HG02973 (cell line): ENCODE measurements around the gene AADACL3.
"Not testable (repeated sequence)": the region's sequence is repeated elsewhere in the genome, so short reads cannot be mapped to it uniquely, and the experiment has no call there.

Experiments used
- ATAC-seq: cut with Tn5 transposase; IDR thresholded peaks from one replicate; pipeline ENCODE4 v1.9.1; 2021; ENCODE audit warnings: moderate library complexity; ENCODE audit not compliant: unreplicated experiment

The AADACL3 gene

DNA sequence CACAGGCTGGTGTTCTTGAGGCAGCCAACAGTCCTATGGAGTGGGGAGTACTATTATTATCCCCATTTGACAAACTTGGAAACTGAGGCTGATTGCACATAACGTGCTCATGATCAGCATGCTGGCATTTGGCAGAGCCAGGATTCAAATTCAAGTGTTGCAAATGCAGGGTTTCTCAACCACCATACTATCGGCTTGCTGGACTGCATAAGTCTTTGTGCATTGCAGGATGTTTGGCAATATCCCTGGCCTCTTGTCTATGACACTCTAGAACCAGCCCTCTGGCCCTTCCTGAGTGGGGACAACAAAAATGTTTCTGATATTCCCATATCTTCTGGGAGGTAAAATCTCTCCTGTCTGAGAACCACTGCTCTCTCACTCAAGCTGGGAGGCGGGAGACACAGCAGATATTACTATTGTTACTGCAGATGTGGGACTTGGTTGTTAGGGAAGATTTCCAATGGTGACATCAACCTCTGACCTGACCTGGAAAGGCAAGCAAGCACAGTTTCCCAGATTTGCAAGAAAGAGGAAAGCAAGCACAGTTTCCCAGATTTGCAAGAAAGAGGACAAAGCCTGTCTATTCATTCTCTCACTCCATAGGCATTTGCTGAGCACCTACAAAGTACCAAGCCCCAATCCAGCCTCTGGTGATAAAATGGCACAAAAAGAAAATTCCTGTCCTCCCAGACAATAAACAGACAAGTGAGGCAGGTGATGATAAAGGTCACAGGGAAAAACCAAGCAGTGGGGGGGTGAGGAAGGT, 1.0 kb upstream of the AADACL3 start:
- ATAC-seq, result no peak

DNA sequence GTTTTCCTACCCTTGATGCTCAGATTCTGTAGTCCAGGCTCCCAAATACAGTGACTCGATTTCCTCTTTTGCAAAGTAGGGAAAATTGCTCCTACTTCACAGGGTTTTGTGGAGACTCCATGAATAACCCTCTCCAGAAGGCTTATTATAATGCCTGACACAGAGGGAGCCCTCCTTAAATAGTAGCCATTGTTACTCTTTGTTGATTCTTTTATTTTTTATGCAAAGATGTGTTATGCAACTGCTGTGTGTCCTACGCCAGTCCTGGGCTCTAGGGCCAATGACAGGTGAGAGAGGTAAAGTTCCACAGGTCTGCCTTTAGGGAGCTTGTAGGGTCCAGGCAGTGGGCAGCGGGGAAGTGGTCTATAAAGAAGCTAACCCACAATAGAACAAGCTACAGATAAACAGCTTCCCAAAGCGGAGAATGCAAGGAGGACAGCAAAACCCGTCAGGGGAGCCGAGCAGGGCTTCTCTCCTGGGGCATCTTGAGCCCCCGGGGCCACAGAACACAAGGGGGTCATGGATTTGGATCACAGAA, 1.5 kb downstream of the AADACL3 start:
- no peak for ATAC-seq

DNA sequence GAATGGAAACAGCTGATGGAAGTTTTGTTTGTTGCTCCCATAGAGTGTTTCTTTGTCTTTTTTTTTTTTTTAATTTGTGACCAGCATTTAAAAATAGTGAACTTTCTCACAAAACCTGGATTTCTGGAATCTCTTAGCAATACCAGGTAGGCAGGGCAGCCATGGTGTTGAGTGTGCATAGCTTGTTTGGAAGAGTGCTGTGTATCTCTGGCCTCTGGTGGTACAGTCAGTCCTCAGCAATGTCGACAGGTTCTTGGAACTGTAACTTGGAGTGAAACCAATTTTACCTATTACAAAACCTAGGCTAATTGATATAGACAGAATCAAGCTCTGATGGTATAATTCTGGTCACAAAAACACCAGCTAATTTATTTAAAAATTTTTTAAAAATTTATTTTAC, 6.7 kb downstream of the AADACL3 start:
- ATAC-seq, result no peak

DNA sequence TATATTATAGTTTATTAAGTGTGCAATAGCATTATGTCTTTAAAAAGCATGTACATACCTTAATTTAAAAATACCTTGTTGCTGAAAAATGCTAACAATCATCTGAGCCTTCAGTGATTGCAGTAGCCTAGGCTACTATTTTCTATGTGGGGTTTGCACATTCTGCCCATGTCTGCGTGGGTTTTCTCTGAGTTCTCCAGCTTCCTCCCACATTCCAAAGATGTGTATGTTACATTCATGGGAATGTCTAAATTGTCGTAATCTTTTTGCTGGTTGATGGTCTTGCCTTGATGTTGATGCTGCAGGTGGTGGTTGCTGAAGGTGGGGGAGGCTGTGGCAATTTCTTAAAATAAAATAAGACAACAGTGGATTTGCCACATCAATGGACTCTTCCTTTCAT, 12.5 kb downstream of the AADACL3 start:
- ATAC-seq, result no peak

DNA sequence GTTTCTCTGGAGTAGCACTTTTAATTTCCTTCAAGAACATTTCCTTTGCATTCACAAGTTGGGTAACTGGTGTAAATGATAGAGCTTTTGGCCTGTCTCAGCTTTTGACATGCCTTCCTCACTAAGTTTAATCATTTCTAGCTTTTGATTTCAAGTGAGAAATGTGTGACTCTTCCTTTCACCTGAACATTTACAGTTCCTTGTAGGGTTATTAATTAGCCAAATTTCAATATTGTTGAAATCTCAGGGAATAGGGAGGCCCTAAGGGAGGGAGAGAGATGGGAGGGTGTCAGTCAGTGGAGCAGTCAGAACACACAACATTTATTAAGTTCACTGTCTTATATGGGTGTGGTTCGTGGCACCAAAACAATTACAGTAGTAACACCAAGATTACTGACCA, 14.2 kb downstream of the AADACL3 start:
- ATAC-seq, result no peak

DNA sequence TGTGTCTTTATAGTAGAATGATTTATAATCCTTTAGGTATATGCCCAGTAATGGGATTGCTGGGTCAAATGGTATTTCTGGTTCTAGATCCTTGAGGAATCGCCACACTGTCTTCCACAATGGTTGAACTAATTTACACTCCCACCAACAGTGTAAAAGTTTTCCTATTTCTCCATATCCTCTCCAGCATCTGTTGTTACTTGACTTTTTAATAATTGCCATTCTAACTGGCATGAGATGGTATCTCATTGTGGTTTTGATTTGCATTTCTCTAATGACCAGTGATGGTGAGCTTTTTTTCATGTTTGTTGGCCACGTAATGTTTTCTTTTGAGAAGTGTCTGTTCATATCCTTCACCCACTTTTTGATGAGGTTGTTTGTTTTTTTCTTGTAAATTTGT, 15.2 kb downstream of the AADACL3 start:
- not testable (repeated sequence) for ATAC-seq

DNA sequence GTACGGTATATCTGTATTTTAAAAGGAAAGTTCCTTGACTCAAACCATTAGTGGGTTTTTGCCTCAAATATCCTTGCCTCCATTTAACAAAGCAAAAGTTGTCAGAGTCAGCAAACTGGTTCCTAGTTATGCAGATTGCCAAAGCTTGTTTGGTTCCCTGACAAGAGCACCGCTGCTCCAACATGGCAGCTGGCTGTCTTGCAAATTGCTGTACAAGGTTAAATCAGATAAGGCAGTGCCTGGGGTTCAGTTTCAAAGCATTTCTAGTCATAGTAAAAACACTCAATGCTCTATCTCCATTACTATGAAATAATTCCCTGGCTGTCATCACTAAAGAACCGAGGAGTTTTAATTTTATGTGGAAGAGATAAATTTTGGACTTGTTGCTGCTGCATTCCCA, 18.7 kb downstream of the AADACL3 start:
- no peak for ATAC-seq

DNA sequence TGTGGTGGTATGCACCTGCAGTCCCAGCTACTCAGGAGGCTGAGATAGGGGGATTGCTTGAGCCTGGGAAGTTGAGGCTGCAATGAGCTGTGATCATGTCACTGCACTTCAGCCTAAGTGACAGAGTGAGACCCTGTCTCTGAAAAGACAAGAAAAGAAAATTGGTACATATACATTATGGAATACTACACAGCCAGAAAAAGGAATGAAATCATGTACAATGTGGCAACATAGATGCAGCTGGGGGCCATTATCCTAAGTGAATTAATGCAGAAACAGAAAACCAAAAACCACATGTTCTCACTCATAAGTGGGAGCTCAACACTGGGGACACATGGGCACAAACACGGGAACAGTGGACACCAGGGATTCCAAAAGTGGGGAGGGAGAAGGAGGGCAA, 23.0 kb downstream of the AADACL3 start:
- ATAC-seq, result no peak

DNA sequence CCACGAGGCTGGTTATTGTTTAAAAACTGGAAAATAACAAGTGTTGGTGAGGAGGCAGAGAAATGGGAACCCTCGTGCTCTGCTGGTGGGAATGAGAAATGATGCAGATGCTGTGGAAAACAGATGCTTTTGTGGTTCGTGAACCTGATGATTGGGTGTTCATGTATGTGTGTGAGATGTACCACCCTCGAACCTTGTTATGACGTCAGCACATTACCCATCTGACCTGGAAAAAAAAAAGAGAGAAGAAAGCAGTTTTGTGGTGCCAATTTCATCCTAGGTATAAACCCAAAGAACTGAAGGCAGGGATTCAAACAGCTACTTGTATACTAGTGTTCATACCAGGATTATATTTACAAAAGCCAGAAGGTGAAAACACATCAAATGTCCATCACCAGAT, 23.7 kb downstream of the AADACL3 start:
- ATAC-seq, result no peak

DNA sequence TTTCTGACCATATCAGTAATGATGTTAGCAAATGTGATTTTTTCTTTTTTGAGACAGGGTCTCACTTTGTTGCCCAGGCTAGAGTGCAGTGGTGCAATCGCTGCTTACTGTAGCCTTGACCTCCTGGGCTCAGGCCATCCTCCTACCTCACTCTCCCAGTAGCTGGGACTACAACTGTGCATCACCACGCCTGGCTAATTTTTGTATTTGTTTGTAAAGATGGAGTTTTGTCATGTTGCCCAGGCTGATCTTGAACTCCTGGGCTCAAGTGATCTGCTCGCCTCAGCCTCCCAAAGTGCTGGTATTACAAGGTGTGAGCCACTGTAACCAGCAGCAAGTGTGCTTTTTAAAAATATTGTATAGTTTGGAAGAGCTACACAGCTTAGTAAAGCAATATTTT, 26.0 kb downstream of the AADACL3 start:
- no peak for ATAC-seq

DNA sequence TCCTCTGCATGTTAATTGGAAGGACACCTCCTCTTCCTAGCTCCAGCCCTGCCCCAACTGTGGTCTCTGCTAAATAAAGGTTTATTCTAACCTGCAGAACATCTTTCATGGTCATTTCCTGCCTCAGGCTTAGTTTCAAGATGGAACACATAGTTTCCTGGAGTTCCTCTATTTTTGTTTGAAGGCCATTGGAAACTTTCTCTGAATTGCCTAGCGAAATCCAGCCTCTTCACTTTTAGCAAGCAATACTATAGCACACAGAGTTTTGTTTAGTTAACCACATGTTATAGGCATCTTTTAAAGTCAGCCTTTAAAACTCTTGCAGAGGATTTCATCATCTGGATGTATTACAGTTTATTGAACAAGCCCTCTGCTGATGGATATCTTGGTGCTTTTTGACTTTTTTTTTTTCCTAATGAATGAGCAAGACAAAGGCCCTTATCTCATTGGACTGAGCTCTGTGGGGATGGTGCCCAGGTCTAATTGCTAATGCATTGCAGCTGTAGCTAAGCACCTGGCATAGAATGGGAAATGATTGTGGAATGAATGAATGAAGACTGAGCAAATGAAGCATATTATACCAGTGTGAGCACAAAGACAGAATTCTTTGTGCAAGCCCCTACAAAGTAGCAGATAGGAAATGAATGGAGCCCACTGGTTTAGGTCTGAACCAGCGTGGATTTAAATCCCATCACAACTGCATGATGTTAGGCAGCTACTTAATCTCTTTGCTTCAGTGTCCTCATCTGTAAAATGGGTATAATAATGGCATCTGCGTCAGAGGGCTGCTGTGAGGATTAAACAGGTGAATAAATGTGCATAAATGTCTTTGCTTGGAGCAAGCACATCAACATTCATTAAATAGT, 29.4 kb downstream of the AADACL3 start:
- ATAC-seq, result no peak

DNA sequence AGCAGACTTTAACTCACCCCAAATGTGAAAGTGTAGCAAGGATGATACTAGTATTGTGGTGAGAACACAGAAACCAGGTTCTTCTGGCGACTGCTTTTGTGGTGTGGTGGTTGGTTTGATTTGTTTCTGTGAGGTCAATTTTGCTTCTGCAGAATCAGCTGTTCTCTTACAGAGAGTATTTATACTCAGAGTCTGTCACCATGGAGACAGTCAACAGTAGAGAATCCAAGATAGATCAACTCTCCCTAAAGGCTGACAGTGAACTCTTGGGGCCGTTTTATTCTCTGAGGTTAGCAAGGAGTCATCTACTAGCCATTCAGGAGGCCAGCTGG, 30.0 kb downstream of the AADACL3 start, which contains the start of gene CFAP107:
CFAP107 (plus strand) TSS at position 209 of the 332 bp plus-strand sequence. CDS start 231 bp downstream, outside the sequence.
- no peak for ATAC-seq

DNA sequence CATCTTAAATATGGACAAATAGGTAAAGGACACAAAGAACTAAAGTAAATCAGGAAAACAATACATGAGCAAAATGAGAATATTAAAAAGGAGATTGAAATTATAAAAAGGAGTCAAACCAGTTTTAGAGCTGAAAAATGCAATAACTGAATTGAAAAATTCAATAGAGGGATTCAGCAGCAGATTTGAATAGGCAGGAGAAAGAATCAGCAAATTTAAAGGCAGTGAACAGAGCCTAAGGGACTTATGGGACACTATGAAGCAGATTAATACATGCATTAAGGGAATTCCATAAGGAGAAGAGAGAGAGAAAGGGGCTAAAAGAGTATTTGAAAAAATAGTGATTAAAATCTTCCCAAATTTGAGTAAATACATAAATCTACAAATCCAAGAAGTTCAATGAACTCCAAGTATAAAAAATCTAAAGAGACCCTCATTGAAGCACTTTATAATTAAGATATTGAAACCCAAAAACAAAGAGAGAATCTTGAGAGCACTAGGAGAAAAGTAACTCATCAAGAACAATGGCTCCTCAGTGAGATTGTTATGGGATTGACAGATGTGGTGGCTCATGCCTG, 33.0 kb downstream of the AADACL3 start:
- ATAC-seq, result no peak

DNA sequence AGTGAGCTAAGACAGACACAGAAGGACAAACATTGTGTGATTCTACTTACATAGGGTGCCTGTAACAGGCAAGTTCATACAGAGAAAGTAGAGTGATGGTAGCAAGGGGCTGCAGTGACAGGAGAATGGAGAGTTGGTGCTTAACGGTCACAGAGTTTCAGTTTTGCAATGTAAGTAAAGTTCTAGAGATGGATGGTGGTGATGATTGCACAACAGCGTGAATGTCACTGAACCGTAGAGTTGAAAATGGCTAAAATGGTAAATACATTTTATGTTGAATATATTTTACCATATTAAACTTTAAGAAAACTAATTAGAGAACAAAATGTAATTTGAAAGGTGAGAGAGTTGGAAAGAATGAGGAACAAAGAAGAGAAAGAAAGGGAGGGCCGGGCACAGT, 38.8 kb downstream of the AADACL3 start:
- ATAC-seq, result no peak

DNA sequence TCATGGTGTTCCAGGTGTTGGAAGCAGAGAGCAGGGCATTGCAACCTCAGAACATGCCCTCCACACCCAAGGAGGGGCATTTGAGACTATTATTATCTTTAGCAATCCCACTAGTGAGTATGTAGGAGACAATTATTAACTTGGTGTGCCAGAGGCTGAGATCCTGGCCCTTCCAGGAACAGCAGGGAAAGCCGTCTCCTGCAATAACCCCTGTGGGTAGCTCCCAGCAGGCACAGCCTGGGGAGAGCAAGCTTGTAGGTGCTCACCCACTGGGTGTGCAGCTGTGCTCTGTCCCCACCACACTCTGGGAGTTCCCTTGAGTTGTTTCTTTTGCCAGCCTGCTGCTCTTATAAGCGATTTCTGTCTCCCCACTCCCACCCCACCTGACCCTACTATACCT, 40.4 kb downstream of the AADACL3 start:
- ATAC-seq, result no peak

DNA sequence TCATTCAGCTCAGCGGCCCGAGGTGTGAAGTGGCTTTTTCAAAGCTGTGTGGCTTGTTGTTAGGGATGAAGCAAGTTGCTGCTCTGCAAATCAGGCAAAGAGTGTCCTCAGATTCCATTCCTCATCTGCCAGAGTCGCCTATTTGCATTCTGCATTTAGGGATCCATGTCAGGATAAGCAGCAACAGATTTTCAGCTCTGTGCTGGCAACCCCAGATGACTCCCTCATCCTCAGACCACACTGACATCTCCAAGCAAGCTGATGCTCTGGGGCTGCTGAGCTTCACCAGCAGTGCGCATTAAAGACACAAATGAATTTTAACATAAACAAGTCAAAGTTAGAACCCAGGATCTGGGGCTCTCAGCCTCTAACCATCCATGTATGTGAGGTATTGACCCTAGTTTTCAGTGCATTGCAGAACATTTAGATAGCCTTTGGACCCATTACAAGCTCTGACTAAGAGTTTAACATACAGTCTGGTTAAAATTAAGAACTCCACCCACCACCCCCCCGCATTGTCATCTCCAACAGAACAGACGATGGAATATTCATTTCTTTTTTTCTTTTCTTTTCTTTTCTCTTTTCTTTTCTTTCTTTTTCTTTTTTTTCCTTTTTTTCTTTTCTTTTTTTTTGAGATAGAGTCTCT, 41.0 kb downstream of the AADACL3 start:
- no peak for ATAC-seq

DNA sequence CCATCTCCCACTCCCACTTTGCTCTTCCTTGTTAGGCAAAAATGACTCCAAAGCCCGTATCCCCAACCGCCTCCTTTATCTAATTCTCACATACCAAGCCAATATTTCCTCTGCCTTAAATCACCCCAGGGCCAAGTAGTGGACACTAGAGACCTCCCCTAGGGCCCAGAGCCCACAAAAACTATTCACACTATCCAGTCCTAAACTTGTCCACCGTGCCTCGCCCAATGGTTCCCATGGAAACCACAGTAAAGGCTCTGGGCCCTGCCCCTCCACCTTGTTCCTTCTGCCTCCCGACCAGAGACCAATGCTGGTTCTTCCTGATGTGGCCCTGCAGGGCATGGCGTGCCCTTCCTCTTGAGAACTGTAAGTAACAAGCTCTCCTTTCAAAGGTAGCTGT, 41.9 kb downstream of the AADACL3 start:
- ATAC-seq, result no peak

DNA sequence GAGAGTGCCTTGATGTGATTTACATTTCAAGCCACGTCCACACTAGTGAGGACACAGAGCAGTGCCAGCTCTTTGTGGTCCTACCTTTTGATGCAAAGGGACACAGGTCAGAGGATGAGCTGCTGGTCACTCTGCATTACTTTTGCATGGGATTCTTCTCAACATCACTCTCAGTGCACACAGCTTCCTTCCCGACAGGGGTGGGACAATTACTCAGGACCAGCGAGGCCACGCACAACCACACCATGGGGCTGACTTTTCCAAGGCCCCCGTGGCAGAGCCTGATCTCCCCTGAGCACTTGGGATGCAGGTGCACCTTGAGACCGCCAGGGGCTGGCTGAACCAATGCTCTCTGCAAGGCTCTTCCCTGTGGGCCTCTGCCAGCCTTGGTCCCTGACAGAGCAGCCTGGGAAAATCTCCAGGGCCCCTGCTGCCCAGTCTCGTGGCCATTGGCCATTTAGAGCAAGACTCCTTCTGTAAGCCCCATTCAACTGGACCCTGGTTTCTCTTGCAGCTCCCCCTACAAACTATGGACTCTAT, 44.4 kb downstream of the AADACL3 start:
- ATAC-seq, result no peak

DNA sequence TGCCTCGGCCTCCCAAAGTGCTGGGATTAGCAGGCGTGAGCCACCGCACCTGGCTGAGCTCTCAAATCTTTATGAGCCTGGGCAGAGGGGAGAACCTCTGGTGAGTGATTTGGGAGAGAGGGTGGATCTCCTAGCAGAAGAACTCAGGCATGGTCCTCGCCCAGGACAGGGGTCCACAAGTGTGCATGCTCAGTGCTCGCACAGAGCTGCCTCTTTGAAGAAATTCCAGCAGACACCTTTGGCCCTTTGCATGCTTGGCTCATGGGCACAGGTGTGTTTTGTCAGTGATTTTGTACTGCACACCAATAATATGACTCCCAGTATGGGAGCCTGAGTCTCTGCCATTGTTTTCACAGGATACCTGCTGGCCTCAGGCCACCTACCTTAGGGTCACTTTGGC, 45.9 kb downstream of the AADACL3 start:
- no peak for ATAC-seq

DNA sequence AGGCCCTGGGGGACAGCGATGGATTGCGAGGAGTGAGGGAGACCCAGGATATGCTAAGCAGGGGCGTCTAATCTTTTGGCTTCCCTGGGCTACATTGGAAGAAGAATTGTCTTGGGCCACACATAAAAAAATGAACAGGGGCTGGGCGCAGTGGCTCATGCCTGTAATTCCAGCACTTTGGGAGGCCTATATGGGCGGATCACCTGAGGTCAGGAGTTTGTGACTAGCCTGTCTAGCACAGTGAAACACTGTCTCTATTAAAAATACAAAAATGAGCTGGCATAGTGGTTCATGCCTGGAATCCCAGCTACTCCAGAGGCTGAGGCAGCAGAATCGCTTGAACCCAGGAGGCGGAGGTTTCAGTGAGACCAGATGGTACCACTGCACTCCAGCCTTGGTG, 46.9 kb downstream of the AADACL3 start:
- ATAC-seq, result no peak

DNA sequence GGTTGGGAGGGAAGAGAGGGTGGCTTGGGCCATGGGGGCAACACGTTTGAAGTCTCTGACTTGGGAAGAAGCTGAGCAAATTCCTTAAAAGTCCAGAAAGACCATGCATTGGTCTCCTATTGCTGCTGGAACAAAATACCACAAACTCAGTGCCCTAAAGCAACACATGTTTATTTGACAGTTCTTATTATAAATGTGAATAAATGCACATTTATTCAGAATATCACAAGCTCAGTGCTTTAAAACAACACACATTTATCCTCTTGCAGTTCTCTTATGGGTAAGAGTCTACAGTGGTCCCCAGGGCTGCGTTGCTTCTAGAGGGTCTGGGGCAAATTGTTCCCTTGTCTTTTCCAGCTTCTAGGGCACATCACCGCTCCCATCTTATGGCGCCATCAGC, 47.6 kb downstream of the AADACL3 start:
- no peak for ATAC-seq
